NCI-H345 (cell line): ENCODE results near the gene ARHGAP24.

Experiments
- DNase-seq: peaks from one replicate; lab custom pipeline; 2025; lab: John Stamatoyannopoulos, UW

Gene ARHGAP24

DNA sequence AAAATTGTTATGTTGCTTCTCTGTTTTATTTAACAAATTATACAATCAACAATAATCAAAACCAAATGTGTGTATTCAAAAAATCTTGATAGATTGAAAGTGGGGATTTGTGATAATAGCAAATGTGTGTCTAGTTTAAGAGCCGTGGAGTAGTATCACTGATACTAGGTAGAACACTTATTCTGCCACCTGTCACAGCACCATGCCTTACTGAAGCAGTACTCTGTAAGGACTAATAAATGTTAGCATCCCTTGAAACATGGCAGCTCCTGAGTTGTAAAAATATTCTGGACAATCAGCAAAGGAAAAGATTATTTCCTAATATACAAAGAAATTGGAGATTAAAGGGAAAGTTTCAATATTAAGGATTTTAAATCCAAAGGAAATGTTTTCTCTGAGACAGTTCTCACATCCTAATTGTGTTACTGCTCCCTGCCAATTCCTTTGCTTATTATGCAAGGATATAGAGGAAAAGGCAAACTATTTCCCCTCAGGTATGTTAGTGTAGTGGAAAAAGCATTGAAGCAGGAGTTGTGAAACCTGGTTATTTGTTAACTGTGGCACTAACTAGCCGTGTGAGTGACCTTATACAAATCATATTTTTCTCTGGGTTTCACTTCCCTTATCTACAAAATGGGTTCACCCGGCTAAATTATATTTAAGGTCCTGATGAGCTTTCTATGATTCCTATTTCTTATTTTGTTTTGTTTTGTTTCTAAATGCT lies 303.1 kb downstream of the ARHGAP24 start:
- DNase-seq: no peak

DNA sequence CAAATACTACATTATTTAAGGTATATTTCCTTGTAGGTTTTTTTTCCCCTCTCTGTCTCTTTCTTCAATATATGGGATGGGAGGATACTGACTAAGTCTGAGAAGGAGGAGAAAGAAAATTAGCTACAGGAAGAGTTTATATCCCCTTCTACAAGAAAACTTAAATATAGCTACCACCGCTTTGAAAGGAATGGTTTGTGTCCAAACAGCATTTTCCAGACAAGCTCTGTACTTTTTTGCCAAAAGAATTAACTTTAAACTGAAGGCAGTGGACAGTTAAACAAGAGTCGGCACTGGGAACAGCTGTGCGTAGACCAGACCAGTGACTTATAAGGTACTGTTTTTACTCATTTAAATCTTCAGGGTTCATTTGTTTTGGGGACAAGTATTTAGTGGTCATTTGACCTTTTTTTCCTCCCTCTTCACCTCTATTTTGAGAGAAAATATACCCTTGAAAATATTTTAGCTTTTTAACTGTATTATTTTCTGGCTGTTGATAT lies 303.7 kb downstream of the ARHGAP24 start:
- no peak for DNase-seq

GRCh38 chr4:85779165-85779564 lies 304.2 kb downstream of the ARHGAP24 start:
- DNase-seq: no peak

DNA sequence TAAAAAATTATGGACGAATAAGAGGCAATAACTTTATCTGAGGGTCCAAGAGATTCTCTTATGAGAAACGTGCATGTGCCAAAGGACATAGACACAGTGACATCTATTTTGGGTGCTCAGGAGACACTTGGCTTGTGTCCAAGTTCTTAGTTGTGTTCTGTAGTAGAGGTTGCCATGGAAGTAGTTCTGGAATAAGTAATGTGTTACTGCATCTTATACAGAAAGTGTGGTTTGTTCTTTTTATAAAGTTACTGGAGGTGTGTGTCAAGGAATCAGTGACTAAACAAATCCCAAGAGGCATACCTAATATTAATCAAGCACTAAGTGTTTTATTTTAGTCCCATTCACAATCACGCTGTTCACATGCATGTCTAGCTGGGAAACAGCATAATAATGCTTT lies 305.7 kb downstream of the ARHGAP24 start:
- no peak for DNase-seq

DNA sequence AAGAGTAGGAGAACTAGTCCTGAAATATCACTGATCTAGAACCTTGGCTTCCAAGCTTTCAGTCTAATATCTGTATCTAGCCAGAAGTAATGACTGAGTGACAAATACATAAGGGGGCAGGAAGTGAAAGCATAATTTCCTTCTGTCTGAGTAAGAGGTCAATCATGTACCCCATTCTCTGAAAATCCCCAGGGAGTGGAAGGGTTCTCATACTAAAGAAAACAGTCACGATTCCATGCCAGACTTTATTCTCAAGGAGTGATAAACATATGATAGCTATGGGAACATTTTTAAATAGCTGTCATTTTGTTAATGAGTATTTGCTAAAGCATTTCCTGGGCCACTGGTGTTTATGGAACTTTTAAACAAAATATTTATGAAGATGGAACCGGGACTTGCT lies 308.5 kb downstream of the ARHGAP24 start:
- no peak for DNase-seq

DNA sequence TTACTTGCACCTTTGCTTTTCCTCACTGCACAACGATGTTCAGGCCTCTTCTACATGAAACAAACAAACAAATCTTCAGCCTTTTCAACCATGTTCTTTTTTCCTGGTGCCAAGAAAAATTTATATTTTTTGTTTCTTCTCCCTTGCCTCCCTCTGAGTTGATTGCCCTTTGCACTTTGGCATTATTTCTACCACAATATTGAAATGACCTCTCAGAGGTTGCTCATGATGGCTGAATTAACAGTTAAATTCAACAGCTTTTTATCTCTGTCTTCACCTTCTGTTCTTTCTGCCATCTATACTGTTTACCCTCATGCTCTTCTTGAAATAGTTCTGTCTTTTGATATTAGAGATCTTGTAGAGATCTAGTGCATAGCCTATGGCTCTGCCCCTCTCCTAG lies 308.9 kb downstream of the ARHGAP24 start:
- DNase-seq: no peak

DNA sequence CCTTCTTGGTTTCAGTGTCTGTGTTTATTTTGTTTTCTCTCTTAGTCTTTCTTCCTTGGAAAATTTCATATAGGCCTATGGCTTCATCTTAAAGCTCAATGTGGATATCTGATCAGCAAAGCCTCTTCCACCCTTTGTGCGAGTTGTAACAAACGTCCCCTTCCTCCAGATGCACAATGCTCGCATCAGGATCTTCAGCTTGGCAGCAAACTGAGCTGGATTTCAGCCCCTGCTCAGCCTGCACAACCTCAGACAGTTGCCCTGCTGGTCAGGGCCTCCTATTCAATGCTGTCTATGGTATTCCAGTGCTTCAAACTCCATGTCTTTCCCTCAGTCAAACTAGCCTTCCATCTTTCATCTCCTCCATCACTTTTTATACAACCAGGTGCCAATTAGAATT lies 309.4 kb downstream of the ARHGAP24 start:
- DNase-seq: no peak

- no peak for DNase-seq
Observed at GRCh38 chr4:85784947-85785346, 310.0 kb downstream of the ARHGAP24 start.

GRCh38 chr4:85787133-85787532 lies 312.2 kb downstream of the ARHGAP24 start:
- no peak for DNase-seq

DNA sequence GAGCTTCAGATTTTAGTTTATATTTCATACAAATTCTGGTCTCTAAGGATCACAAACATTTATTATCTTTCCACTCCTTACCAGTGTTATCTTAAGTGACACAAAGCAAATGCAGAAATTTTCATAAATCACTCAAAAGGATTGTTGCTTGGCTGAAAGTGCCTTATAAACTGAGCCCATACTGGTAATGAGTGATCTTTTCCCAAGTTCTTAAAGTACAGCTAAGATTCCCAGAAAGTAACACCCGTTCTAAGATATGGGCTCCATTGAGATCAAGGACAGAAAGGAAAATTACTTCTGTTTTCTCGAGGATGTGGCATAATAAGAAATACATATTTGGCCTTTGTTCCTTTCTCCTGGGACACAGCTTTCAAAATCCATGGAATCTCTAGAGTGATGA lies 313.7 kb downstream of the ARHGAP24 start:
- DNase-seq: no peak

GRCh38 chr4:85789241-85789640 lies 314.3 kb downstream of the ARHGAP24 start:
- no peak for DNase-seq

DNA sequence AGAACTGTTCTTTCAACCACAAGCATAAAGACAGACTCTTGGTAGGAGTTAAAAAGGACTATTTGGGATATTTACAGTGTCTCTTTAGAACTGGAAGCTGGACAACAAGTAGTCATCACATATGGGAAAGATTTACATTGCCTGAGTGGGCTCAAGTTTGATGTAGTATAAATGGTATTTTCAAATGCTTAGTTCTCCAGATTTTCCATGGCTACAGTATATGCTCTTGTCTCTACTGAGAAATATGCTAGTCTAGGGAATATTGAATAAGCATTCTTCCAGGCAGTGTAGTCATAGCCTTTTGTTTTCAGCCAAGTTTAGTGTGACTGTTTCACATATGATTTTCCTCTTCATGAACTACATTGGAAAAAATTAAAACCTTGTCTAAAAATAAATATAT lies 315.6 kb downstream of the ARHGAP24 start:
- no peak for DNase-seq

DNA sequence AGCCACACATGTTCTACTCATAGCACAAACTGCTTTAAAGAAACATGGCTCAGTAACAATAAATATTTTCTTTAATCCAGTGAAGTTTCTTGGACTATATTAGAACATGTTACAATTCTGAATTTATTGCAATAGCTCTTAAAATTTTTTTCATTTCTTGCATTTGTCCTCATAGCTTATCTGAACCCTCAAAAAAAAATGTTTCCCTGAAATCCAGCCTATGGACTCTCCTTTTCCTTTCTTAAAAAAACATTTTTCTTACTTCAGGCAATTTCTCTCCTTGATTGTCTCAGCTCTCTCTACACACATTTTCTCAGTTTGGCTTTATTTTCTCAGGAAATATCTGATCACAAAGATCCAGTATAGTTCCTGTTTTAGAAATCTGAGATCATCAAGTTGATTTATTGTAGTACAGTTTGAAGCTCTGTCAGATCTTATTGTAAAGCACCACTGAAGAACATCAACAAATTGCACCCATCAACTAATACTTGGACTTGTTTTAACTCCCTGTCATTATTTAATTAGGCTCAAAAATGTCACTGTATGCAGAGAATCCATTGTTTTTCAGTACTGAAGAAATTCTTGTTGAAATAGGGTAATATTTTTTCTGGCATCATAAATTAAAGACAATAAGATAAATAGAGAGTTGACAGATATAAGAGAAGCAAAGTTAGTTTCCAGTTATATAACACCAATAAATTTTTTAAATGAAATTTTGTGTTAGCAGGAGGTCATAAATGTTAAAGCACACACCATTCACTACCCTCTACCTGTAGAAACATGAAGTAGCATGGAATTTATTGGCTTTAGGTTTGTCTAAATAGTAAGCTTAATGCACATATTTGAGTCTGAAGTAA lies 317.7 kb downstream of the ARHGAP24 start:
- DNase-seq: no peak

DNA sequence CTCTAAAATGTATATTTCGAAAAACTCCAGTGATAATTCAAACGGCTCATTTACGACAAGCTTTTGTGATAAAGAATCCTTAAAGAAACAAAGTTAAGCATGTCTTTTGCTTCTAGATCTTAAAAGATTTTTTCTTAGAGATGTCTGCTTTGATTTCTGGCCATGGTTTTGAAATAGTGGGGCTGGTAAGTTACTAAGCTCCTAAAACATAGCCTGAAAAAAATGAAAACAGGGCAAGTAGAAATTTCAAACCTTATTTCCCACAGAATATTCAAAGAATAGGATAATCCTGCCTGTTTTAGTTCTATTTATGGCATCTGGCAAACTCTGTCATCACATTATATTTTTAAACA lies 318.3 kb downstream of the ARHGAP24 start:
- DNase-seq: no peak

- no peak for DNase-seq
Observed at GRCh38 chr4:85798012-85798770, 323.2 kb downstream of the ARHGAP24 start.

DNA sequence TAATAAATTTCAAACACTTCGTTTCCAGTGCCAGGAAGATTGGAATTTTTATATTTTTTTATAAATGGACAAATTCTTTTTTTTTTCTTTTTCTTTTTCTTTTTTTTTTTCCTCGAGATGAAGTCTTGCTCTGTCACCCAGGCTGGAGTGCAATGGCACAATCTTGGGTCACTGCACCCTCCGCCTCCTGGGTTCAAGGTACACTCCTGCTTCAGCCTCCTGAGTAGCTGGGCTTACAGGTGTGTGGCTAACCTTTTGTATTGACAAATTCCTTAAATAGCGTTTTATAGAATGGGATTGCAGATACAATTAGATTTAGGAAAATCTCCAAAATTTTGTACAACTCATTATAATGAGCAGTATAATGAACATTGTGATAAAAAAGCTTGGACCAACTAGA lies 328.9 kb downstream of the ARHGAP24 start:
- DNase-seq: no peak

DNA sequence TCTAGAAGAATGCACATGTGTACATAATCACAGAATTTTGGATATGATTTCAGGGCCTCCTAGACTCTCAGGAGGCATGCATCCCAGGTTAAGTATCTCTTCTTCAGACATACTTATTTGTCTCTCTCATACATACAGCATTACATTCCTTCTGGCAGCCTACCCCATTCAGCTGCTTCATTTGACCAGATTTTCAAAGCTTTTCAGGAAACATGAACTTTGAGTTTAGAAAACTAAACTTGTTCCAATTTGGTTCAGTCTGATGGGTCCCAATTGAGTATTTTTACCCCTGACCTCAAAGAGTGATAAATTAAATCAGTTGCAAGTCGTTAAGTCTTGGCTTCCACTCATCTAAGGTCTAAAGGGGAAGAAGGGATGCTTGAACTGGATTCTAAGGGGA lies 330.9 kb downstream of the ARHGAP24 start:
- no peak for DNase-seq

DNA sequence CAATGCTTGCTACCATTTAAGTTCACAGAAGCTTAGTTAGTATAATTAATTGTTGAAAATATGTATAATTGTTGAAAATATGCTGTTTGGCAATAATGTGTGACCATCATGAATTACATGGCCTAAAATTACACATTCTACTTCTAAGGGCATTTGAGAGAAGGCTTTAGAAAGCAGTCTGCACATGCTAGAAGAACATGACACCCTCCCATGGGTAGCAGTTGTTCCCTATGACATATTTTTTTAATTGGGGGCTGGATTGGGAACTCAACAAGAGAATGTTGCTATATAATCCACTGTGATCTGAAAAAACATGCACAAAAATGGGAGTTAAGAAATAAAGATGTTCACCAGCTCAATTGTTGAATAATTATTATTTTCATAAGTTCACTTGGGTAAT lies 331.4 kb downstream of the ARHGAP24 start:
- no peak for DNase-seq

- DNase-seq: no peak
Observed at GRCh38 chr4:85807247-85807950, 332.4 kb downstream of the ARHGAP24 start.

- no peak for DNase-seq
Observed at GRCh38 chr4:85808104-85808503, 333.2 kb downstream of the ARHGAP24 start.

GRCh38 chr4:85808864-85809263 lies 333.9 kb downstream of the ARHGAP24 start:
- DNase-seq: no peak

- no peak for DNase-seq
Observed at GRCh38 chr4:85812776-85813175, 337.8 kb downstream of the ARHGAP24 start.
